GM12865 (cell line): ENCODE measurements around the gene MAP2K6.

Experiments
- DNase-seq: peaks from one replicate; pipeline ENCODE4 v3.0.0; 2010; ENCODE audit warnings: low read depth
- H3K4me3 ChIP-seq: 2 replicates; pipeline ENCODE4 v1.5.1; 2011; ENCODE audit warnings: mild to moderate bottlenecking, low read depth, low read length, control low read depth
- CTCF ChIP-seq: IDR thresholded peaks from 2 replicates; pipeline ENCODE4 v1.5.1; 2011; ENCODE audit warnings: low read length, control low read depth, low read depth, inconsistent platforms; ENCODE audit not compliant: insufficient read depth; ENCODE audit errors: missing control alignments

The MAP2K6 gene

GRCh38 chr17:69499318-69499717 lies 84.8 kb downstream of the MAP2K6 start:
- TF ChIP-seq CTCF = no peak
- no peak overlapping the region for H3K4me3 ChIP-seq
- DNase-seq = no peak

GRCh38 chr17:69500911-69501429 lies 86.5 kb downstream of the MAP2K6 start:
- no peak for TF ChIP-seq CTCF
- no peak overlapping the region for H3K4me3 ChIP-seq
- DNase-seq = no peak

GRCh38 chr17:69501591-69502468 lies 87.3 kb downstream of the MAP2K6 start:
- H3K4me3 ChIP-seq = no peak overlapping the region
- no peak for TF ChIP-seq CTCF
- DNase-seq = peak; percentile 18

GRCh38 chr17:69503711-69504110 lies 89.2 kb downstream of the MAP2K6 start:
- no peak overlapping the region for H3K4me3 ChIP-seq
- peak; percentile 83 for DNase-seq
- no peak for TF ChIP-seq CTCF

GRCh38 chr17:69505740-69506139 lies 91.2 kb downstream of the MAP2K6 start:
- DNase-seq = no peak
- no peak overlapping the region for H3K4me3 ChIP-seq
- no peak for TF ChIP-seq CTCF

- no peak overlapping the region for H3K4me3 ChIP-seq
- peak; percentile 27 for DNase-seq
- no peak for TF ChIP-seq CTCF
These were observed 92.0 kb downstream of the MAP2K6 start for GRCh38 chr17:69506489-69506888.
